Fibroblast of lung (primary cell): ENCODE results near the gene RFX2.

ENCODE experiments used
- EZH2 ChIP-seq: IDR thresholded peaks from 2 replicates; pipeline ENCODE4 v1.5.1; 2012; ENCODE audit warnings: low read length, control low read depth, mild to moderate bottlenecking; ENCODE audit errors: missing control alignments
- TF ChIP-seq, protein P1 (sequence below), 2 donors: IDR thresholded peaks in 1 of 2; conservative IDR thresholded peaks in 1 of 2; 1 replicate in 1 of 2; 2 replicates in 1 of 2; pipeline ENCODE4 v1.5.1; 2011 to 2012; ENCODE audit warnings: low read length in 2 of 2, control low read depth in 1 of 2, inconsistent platforms in 1 of 2, low read depth in 1 of 2, mild to moderate bottlenecking in 1 of 2

- TF ChIP-seq, protein P1, sequence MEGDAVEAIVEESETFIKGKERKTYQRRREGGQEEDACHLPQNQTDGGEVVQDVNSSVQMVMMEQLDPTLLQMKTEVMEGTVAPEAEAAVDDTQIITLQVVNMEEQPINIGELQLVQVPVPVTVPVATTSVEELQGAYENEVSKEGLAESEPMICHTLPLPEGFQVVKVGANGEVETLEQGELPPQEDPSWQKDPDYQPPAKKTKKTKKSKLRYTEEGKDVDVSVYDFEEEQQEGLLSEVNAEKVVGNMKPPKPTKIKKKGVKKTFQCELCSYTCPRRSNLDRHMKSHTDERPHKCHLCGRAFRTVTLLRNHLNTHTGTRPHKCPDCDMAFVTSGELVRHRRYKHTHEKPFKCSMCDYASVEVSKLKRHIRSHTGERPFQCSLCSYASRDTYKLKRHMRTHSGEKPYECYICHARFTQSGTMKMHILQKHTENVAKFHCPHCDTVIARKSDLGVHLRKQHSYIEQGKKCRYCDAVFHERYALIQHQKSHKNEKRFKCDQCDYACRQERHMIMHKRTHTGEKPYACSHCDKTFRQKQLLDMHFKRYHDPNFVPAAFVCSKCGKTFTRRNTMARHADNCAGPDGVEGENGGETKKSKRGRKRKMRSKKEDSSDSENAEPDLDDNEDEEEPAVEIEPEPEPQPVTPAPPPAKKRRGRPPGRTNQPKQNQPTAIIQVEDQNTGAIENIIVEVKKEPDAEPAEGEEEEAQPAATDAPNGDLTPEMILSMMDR (conservative IDR thresholded peaks at IDR 0.05 in 1 of 2, IDR thresholded peaks at IDR 0.05 in 1 of 2; ENCODE audit: low read depth in 1 of 2, low read length in 2 of 2) = no peak
- no peak for TF ChIP-seq EZH2
Measured at GRCh38 chr19:5950741-5951140, 159.6 kb downstream of the RFX2 start.
